HG02943 (cell line): ENCODE data around the gene NLGN1.
"Not testable (repeated sequence)": the region's sequence is repeated elsewhere in the genome, so short reads cannot be mapped to it uniquely, and the experiment has no call there.

Experiments used
- ATAC-seq: cut with Tn5 transposase; IDR thresholded peaks from one replicate; pipeline ENCODE4 v1.9.1; 2021; ENCODE audit warnings: mild to moderate bottlenecking, low read depth, moderate library complexity; ENCODE audit not compliant: unreplicated experiment

The NLGN1 gene

DNA sequence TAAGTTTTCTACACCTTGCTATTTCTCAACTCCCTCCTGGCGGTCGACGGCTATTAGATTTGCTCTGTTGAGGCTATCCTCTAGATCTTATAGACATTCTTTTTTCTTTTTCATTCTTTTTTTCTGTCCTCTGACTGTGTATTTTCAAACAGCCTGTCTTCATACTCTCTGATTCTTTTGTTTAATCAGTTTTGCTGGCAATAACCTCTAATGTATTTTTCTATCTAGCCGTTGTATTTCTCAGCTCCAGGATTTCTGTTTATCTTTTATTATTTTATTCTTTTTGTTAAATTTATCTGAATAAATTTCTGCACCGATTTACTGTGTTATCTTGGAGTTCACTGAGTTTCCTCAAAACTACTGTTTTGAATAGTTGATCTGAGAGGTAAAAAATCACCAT is 31.5 kb downstream of the NLGN1 start:
- ATAC-seq: no peak

GRCh38 chr3:173429527-173429926 is 32.0 kb downstream of the NLGN1 start:
- ATAC-seq: no peak

GRCh38 chr3:173430576-173430975 is 33.0 kb downstream of the NLGN1 start:
- ATAC-seq: no peak

DNA sequence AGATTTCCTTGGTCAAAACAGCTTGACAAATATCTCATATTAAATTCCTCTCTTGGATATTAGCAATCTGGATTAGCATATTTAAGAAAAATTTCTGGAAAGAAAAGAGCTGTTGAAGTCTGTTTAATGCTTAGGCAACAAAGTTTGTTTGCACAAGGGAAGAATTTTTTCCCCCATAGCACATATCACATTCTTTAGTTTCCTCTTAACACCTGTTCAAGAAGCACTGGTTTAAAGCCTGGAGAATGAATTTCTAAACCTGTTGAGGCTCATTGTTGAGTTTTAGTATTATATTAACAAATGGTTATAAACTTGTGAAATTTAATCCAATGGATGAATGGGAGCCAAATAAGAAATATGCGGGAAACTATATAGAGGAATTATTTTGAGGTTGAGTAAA is 41.5 kb downstream of the NLGN1 start:
- ATAC-seq: no peak

GRCh38 chr3:173440514-173440913 is 43.0 kb downstream of the NLGN1 start:
- ATAC-seq: no peak

DNA sequence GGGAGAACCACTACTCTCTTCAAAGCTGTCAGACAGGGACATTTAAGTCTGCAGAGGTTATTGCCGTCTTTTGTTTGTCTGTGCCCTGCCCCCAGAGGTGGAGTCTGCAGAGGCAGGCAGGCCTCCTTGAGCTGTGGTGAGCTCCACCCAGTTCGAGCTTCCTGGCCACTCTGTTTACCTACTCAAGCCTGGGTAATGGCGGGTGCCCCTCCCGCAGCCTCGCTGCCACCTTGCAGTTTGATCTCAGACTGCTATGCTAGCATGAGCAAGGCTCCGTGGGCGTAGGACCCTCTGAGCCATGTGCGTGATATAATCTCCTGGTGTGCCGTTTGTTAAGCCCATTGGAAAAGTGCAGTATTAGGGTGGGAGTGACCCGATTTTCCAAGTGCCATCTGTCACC is 54.0 kb downstream of the NLGN1 start:
- ATAC-seq: not testable (repeated sequence)

DNA sequence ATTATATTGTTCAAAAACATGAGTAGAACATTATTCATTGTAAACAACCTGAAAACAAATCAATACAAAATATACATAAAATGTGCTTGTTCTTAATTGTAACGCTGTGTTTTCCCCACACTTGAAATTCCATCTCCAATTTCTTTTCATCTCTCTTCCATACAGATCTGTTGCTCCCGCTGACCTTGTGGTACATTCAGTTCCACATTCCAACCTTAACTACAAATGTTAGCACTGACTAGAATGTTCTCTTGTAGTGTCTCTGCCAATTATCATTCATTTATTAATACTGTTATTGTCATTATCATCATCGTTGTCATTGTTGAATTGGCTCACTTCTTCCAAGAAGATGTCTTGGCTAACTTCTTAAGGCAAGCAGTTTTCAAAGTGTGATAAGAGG is 65.7 kb downstream of the NLGN1 start:
- no peak for ATAC-seq

- ATAC-seq: no peak
Observed at GRCh38 chr3:173465112-173465511, 67.6 kb downstream of the NLGN1 start.

- no peak for ATAC-seq
Observed at GRCh38 chr3:173465898-173466678, 68.5 kb downstream of the NLGN1 start.

DNA sequence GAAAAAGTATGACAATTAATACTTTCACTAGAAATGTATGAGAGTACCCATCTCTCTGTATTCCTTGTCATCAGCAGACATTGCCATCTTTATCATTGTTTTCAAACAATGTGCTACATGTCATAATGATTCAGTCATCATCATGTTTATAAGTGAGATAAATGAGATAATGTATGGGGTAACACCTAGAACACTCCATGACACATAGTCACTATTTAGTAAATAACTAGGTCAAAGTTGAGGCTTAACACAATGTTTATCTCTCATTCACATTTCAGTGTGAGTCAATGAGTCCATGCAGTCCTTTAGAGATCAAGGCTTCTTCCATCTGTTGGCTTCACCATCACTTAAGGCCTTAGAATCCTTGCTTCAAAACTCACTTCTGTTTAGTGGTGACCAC is 70.0 kb downstream of the NLGN1 start:
- ATAC-seq: no peak

DNA sequence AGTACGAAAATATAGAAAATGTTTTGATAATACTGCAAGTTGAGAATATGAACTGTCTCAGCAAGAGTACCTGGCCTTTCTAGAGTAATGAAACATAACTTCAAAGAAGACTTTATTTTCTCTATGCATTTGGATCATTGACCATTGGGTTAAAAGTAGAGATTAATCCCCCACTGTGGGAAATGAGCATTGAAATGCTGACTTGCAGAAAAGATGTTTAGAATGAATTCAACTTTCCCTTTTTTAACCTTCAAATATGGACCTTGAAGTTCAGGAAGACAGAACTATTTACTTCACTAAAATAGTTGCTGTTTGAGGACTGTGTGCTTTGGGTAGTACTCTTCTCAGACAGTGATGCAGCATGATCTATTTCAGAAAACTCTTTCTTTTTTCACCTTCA is 75.7 kb downstream of the NLGN1 start:
- ATAC-seq: no peak

GRCh38 chr3:173479301-173479700 is 81.8 kb downstream of the NLGN1 start:
- no peak for ATAC-seq

- ATAC-seq: no peak
Observed at GRCh38 chr3:173501931-173502489, 104.5 kb downstream of the NLGN1 start.

GRCh38 chr3:173502983-173503568 is 105.5 kb downstream of the NLGN1 start:
- no peak for ATAC-seq

DNA sequence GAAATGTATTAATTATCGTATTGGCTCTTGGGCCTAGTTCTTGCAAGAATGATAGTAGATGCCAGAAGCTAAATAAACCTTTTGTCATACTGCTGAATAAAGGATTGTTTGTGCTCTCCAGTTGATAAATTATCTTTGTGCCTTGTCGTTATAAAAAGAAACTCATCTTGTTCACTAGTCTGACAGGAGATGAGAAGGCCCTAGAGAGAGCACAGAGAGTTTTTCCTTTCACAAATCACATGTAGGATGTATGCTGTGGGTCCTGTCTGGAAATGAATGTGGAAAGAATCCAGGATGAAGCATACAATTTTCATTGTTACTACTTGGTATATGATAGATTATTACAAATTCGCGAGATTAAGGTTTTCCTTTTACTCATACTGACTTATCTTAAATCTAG is 113.0 kb downstream of the NLGN1 start:
- no peak for ATAC-seq

GRCh38 chr3:173513123-173513522 is 115.6 kb downstream of the NLGN1 start:
- no peak for ATAC-seq

DNA sequence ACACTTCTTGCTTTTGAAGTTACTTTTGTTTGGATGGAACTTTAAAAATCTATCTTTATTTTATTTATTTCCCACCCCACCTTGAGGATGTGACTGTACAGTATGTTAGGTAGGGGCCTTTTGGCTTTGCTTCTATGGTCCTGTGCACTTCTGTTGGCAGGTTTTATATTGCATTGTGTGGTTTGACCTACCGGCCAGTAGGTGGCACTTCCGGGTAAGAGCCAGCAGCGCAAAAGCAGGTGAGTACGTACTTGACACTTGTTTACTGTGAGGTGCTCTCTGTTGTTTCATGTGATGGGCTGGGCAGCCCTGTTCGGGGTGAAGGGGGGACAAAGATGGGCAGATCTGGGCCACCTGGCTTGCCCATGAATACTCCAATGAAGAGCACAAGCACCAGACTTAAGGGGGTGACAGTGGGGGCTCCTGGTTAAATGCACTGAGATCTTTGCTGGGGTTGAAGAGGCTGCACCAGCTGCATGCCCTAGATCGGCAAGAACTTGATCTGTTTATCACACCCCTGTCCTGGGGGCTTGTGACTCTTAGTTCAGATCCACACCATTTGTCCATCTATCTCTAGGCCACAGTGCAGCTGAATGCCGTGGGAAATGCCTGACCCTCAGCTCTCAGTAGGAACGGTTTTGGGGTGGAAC is 131.6 kb downstream of the NLGN1 start:
- peak; percentile 94 for ATAC-seq

DNA sequence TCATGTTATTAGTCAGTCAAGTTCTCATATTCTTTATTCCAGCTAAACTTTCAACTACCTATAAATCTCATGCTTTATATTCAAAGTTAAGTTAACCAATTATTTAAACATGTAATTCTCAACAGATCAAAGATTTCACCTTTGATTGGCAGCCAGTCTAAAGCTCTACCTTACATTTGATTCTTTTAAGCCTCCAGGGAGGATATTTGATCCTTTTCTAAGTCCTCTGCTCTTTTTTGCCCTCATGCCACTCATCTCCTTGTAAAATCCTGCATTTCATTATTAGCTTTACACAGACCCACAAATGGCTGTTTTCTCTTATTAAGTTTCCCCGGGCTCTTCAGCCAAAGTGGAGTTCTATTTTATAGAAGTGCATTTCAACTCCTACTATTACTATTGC is 134.1 kb downstream of the NLGN1 start:
- no peak for ATAC-seq

DNA sequence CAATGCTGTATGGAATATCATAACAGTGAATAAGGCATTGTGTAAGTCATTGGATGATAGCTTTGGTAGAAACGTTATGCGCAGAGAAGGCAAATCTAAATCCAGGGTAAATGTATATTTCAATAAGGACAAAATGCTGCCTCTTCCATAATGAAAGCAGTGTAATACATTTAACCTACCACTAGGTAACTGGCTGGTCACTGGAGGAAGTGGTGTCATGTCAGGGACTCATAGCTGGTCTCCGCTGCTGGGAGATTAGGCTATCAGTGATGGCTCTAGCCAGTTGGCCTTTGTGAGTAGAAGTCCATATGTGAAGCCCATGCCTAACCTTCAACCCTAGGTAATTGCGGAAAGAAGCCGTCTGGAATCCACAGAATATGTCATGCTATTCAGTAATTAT is 140.9 kb downstream of the NLGN1 start:
- ATAC-seq: no peak

DNA sequence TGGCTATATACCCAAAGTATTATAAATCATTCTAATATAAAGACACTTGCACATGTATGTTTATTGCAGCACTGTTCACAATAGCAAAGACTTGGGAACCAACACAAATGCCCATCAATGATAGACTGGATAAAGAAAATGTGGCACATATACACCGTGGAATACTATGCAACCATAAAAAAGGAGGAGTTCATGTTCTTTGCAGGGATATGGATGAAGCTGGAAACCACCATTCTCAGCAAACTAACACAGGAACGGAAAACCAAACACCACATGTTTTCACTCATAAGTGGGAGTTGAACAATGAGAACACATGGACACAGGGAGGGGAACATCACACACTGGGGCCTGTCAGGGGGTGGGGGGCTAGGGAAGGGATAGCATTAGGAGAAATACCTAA is 148.0 kb downstream of the NLGN1 start:
- not testable (repeated sequence) for ATAC-seq

DNA sequence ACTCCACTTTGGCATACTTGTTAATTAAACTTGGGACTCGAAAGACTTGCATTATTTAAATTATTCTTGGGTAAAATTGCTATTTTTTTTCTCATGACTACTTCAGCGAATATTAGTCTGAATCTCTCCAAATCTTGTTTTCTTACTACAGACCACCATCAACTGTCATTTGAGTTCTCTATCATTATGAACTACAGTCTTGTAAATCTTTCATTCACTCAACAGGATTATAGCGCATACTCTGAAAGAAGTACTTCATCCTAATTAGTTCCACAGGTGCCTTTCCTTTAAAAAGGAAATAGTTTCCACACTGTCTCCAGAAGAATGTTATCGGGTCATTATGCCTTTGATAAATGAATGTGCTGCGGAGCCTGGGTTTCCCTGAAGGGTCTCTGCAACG is 149.5 kb downstream of the NLGN1 start:
- ATAC-seq: no peak

DNA sequence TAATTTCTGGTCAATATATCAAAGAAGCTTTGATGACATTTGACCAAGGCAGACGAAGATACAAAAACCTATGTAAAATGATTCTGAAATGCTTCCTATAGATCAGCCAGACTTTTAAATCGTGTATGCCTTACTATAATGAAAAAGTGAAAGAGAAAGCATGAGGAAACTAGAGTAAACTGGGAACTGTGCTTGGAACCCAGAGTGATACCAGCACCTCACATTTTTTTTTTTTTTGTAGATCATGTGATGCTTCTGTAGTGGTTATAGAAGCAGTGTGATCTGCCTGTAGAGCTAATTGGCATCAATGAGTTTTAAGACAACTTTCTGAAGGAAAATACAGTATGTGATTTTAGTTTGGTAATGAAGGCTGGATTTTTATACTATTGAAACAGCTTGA is 150.7 kb downstream of the NLGN1 start:
- ATAC-seq: no peak
